HG02610 (cell line): Measurements from ENCODE around the gene SMURF1.
"Not testable (repeated sequence)": the region's sequence is repeated elsewhere in the genome, so short reads cannot be mapped to it uniquely, and the experiment has no call there.

Experiments
- ATAC-seq: cut with Tn5 transposase; IDR thresholded peaks from one replicate; pipeline ENCODE4 v1.9.1; 2021; ENCODE audit warnings: mild to moderate bottlenecking, moderate library complexity; ENCODE audit not compliant: unreplicated experiment

The SMURF1 gene

GRCh38 chr7:99061001-99061776, 82.7 kb downstream of the SMURF1 start:
- no peak for ATAC-seq

GRCh38 chr7:99054781-99055180, 89.1 kb downstream of the SMURF1 start:
- no peak for ATAC-seq

DNA sequence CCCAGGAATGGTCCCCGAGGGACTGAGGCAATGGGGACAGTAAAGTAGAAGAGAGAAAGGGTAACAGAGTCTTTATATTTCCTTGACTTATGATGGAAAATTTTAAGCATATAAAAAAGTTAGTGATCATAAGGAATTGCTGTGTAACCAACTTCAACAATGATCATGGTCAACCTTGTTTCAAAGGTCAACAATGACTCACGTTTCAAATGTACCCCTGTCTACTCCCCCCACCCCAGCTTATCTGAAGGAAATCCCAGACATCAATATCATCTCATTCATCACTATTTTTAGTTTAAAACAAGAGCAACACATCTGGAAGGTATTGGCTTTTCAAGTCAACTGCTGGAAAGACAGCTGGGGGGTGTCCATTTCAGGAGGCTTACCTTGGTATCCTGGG, 92.9 kb downstream of the SMURF1 start:
- ATAC-seq: no peak

- no peak for ATAC-seq
These were observed 96.3 kb downstream of the SMURF1 start for GRCh38 chr7:99047526-99048077.

GRCh38 chr7:99046722-99047121, 97.2 kb downstream of the SMURF1 start:
- ATAC-seq: no peak

DNA sequence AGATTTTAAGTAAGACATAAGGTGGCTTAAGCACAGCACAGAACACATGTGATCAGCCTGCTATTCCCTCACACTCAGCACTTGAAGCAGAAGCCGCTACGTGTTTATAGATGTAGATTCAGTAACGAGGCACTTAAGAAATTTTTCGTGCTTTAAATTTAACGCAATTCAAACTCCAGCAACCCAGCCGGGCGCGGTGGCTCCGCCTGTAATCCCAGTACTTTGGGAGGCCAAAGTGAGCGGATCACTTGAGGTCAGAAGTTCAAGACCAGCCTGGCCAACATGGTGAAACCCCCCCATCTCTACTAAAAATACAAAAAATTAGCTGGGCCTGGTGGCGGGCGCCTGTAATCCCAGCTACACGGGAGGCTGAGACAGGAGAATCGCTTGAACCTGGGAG, 97.6 kb downstream of the SMURF1 start:
- ATAC-seq: not testable (repeated sequence)

- ATAC-seq: not testable (repeated sequence)
These were observed 99.0 kb downstream of the SMURF1 start for GRCh38 chr7:99044858-99045257.

GRCh38 chr7:99042957-99043356, 101.0 kb downstream of the SMURF1 start:
- ATAC-seq: no peak

DNA sequence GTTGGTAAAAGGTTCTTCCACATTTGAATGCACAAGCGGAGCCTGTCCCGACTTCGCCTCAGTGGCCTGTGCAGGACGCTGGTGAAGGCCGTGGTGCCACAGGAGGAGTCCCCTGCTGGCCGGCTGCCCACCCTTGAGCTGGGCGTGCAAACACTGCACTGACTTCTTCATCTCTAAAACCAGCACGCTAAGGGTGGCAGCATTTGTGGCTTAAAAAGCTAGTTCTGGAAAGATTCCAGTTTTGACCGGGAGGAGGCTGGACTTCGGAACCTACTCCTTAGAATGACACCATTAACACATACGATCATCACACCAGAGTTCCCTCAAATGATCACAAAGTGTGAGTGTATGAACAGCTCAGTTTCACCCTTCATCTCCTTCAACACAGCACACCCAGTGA, 102.4 kb downstream of the SMURF1 start:
- no peak for ATAC-seq

DNA sequence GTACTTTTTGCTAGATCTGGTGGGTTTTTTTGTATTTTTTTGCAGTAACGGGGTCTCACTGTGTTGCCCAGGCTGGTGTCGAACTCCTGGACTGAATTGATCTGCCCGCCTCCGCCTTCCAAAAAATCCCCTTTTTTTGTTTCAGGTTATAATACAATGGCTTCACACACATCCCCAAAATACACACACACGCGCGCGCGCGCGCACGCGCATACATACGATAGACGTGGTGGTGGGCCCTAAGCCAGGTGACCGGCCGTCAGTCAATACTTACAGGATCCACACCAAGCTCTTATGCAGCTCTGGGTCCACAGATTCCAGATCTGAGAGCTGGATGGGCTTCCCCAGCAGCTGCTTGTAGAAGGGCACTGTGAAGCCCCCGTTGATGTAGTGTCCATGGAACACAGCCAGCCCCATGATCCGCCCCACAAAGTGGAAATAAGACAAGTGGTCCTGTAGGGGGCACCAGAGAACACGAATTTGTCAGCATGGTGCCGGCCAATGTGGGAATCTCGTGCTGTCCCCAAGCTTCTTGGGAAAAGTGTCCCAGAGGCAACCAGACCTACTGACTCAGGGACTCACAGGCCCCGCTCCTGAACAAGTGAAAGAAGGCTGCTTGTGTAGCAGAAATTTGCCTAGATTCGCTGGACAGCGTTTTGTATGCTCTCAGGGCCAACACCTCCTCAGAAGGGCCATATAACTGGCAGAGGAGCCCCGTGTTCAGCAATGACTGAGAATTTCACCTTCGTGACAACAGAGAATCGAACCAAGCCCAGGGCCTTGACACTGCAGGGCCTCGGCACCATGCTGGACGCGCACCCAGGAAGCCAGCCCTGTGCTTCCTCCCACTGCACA, 103.6 kb downstream of the SMURF1 start:
- ATAC-seq: no peak

DNA sequence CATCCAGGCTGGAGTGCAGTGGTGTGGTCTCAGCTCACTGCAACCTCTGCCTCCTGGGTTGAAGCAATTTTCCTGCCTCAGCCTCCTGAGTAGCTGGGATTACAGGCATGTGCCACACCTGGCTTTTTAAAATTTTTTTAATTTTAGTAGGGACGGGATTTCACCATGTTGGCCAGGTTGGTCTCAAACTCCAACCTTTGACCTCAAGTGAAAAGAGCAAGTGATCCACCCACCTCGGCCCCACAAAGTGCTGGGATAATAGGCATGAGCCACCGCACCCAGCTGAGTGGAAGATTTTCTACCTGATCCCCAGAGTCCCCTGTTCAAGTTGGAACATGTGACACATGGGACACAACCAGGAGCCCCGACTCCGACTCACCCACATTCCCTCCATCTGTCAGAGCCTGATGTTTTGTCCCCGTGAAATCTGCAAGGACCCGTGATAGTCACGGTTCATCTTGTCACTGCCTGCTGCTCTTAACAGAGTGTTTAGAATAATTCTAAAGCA, 104.5 kb downstream of the SMURF1 start:
- ATAC-seq: no peak

- no peak for ATAC-seq
These were observed 105.6 kb downstream of the SMURF1 start for GRCh38 chr7:99038086-99038855.

DNA sequence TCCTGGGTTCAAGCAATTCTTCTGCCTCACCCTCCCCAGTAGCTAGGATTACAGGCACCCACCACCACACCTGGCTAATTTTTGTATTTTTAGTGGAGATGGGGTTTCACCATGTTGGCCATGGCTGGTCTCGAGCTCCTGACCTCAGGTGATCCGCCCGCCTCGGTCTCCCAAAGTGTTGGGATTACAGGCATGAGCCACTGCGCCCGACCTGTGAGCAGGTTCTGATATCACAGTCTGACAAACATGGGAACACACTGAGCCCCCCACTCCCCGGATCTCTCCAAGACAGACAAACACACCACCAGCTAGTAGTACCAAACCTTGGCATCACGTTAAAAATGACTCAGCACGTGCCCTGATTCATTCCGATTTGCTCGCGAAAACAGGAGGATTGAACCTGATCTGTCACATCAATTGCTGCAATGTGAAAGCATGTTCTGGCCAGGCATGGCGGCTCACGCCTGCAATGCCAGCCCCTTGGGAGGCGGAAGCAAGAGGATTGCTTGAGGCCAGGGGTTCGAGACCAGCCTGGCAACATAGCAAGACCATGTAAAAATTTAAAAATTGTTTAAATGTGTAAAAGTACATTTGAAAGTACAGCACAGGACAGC, 106.5 kb downstream of the SMURF1 start:
- no peak for ATAC-seq

GRCh38 chr7:99036546-99037111, 107.3 kb downstream of the SMURF1 start:
- no peak for ATAC-seq

DNA sequence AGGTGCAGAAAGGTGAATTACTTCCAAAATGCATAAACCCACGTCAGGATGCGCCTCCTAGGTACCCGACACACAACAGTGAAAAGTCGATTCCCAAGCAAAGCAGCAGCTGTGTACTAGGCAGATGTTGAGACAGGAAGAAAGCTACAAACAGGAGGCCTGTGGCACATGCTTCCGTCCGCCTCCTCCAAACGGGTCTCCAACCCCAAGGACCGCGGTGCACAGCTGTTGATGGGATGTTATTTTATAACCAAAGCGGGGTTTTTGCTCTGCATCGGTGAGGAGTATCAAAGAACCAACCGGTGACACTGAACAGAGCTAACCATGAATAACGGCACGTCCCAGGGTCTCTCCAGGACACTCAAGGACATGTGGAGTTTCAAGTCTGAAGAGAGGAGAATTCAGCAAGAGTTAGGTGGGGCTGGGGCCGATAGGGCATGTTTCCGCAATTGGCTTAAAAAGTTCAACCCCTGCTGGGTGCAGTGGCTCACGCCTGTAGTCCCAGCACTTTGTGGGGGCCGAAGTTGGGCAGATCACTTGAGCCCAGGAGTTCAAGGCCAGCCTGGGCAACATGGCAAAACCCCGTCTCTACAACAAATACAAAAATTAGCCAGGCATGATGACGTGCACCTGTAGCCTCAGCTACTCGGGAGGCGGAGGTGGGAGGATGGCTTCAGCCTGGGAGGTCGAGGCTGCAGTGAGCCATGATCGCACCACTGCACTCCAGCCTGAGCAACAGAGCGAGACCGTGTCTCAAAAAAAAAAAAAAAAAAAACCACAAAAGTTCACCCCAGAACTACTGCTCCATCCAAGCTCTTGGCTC, 108.0 kb downstream of the SMURF1 start:
- ATAC-seq: no peak

DNA sequence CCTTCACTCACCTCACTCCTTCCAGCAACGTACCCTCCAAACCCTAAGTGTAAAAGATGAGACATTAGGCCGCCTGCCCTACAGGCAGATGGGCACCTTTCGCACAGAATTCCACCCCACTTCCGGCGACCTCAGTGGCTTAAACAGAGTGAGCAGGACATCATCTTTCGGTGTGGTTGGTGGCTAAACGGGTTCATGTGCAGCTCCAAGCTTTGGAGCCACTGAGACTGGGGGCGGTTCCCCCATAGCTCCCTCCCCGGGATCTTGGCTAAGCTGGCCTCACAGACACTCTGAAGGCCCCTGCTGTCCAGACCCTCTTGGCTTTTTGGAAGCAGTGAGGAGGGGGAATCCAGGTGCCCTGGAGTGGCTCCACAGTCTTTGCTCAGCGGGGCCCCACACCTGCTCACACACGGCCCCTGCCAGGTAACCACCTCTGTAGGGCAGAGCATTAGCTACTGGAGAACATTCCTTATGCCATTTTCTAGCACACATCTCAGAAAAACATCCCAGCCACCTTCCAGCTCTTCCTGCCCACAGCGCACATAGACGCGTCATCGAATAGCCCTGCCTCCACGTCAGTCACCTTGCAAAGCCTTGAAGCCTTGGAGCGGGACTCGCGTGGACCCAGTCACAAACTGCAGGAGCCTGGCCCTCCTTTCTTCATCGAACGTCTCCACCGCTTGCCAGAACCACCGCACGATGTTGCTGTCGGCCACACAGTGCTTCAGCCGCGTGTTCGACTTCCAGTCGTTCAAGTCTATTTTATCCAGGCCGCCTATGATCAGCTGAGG, 108.8 kb downstream of the SMURF1 start:
- no peak for ATAC-seq

DNA sequence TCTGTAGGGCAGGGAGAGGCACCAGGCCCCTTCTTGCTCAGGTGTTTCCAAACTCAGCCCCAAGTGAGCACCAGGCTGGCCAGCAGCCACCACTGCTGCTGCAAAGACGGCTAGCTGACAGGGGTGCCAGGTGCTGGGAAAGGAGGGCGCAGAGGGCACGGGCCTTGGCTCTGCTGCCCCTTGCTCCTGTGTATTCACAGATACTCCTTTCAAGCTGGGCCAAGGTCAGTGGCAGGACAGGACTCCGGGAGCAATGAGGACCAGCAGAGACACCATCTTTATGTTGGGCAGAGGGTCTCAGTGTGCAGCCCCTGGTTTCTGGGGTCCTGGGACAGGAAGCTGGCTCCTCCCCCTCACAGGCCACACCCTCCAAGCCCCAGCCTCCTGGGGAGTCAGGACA, 110.1 kb downstream of the SMURF1 start:
- ATAC-seq: no peak

DNA sequence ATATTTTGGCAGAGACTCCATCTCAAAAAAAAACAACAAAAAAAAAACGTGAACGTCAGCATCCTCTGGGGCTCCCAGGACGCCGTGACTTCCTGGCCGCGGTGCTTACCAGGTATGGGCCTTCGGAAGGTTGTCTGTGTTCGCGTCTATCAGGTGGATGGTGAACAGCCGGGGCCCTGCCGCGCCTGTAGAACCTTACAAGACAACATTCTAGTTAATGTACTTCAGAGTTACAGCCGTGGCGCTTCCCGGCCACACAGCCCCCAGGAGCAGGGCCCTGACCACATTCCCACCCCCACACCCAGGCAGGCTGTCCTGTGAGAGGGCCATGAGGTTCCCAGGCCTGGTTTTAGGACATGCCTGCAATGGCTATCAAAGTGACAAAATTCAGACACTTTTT, 111.0 kb downstream of the SMURF1 start:
- no peak for ATAC-seq
